Brain microvascular endothelial cell (primary cell): ENCODE data around the gene KRTAP12-1.
"Not testable (repeated sequence)": the region's sequence is repeated elsewhere in the genome, so short reads cannot be mapped to it uniquely, and the experiment has no call there.

Experiments used
- DNase-seq: peaks from one replicate; pipeline ENCODE4 v3.0.0-alpha.2; 2020
- H3K27ac ChIP-seq: fragments of 250-450 bp; sonication (Bioruptor Pico); 2 replicates; pipeline ENCODE4 v1.5.1; 2020; ENCODE audit warnings: mild to moderate bottlenecking, moderate library complexity
- H3K27me3 ChIP-seq: fragments of 250-450 bp; sonication (Bioruptor Pico); replicated peaks from 2 replicates; pipeline ENCODE4 v1.5.1; 2020; ENCODE audit warnings: mild to moderate bottlenecking
- H3K36me3 ChIP-seq: fragments of 250-450 bp; sonication (Bioruptor Pico); replicated peaks from 2 replicates; pipeline ENCODE4 v1.5.1; 2020; ENCODE audit warnings: mild to moderate bottlenecking
- H3K4me3 ChIP-seq: 2 replicates; pipeline ENCODE4 v1.5.1; 2011; ENCODE audit warnings: low read depth, mild to moderate bottlenecking, control low read depth, low read length, moderate library complexity
- CTCF ChIP-seq: IDR thresholded peaks from 2 replicates; pipeline ENCODE4 v1.5.1; 2011; ENCODE audit warnings: low read depth, mild to moderate bottlenecking, moderate library complexity, low read length, control low read depth, inconsistent platforms; ENCODE audit errors: missing control alignments
- in situ Hi-C: cut with HindIII; loops from 2 replicates; pipeline ENCODE4 v1.10.0; 2017; ENCODE audit warnings: low sequenced_read_pairs, low pct_ligation_motif_present

KRTAP12-1 gene

GRCh38 chr21:44649521-44650100 is 32.4 kb downstream of the KRTAP12-1 start:
- in situ Hi-C loops: no loop called here
- DNase-seq: no peak
- H3K27me3 ChIP-seq: no peaks in the 10 kb centered on the region
- H3K36me3 ChIP-seq: no peaks in the 10 kb centered on the region
- no peak overlapping the region for H3K4me3 ChIP-seq
- no peak for TF ChIP-seq CTCF
- no peak overlapping the region for H3K27ac ChIP-seq

GRCh38 chr21:44648557-44649311 is 33.2 kb downstream of the KRTAP12-1 start:
- Histone ChIP-seq H3K27me3 (no peaks in the 10 kb centered on the region), H3K4me3 (no peak overlapping the region), H3K36me3 (no peaks in the 10 kb centered on the region), H3K27ac (no peak overlapping the region)
- in situ Hi-C loops: no loop called here
- no peak for TF ChIP-seq CTCF
- no peak for DNase-seq

DNA sequence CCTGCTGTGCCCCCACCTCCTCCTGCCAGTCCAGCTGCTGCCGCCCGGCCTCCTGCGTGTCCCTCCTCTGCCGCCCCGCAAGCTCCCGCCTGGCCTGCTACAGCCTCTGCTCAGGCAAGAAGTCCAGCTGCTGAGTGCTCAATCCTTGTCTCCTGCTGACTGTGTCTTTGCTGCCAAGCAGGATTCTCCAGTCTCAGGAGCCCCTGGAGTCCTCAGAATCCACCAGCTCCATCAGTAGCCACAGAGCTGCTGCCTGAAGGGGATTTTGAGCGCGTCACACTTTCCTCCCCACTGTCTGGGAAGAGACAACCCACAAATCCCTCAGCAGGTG is 34.8 kb downstream of the KRTAP12-1 start:
- Histone ChIP-seq H3K36me3 (no peaks in the 10 kb centered on the region), H3K27ac (no peak overlapping the region), H3K27me3 (no peaks in the 10 kb centered on the region), H3K4me3 (no peak overlapping the region)
- DNase-seq: no peak
- no peak for TF ChIP-seq CTCF
- in situ Hi-C loops: no loop called here

GRCh38 chr21:44646366-44647221 is 35.4 kb downstream of the KRTAP12-1 start, which contains the start of gene KRTAP10-11:
Gene KRTAP10-11, plus strand, starts transcription at chr21:44646414. Its CDS starts 45 bp downstream, at chr21:44646459.
- DNase-seq, H3K4me3 ChIP-seq, H3K27ac ChIP-seq, in situ Hi-C loops, H3K27me3 ChIP-seq, H3K36me3 ChIP-seq: not testable (repeated sequence)

DNA sequence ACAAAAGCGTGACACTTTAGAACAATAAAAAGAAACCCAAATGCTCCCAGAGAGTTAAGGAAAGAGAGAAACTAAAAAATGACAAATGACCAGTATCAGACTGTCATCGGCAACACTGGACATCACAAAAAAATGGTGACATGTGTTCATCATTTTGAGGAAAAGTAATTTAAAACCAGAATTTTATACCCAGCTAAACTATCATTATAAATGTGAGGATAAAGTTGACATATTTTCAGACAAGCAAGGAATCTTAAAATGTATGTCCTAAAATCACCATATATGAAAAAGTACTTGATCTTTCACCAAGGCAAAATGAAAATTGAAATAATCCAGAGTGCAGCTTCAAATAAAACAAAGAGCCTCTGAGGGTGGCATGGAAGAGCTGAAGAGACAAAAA is 37.1 kb downstream of the KRTAP12-1 start:
- TF ChIP-seq CTCF: no peak
- Histone ChIP-seq H3K27ac (no peak overlapping the region), H3K4me3 (no peak overlapping the region), H3K27me3 (no peaks in the 10 kb centered on the region), H3K36me3 (no peaks in the 10 kb centered on the region)
- DNase-seq: no peak
- in situ Hi-C loops: no loop called here

DNA sequence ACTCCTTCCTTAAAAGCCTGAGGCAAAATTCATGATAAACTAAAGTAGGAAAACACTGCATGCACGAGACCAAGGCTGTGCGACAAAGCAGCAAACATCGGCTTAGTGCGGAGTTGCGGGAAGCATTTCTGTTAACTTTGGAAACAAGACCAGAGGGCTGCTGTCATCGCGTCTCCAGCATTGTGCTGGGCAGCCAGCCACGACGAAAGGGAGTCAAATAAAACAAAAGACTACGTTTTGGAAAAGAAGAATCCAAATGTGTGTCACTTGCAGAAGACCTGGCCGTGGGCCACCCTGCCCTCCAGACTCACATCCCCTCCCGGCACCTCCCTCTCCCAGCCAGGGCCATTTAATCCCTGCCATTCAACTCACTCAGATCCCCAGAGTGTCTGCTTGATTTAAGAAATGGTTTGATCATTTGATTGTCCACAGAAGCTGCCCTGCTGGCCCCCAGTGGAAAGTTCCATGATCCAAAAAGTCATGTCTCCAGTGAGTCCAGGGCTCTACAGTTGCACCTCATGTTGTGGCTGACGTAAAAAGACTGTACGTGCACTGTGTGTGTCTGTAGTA is 38.1 kb downstream of the KRTAP12-1 start:
- TF ChIP-seq CTCF: no peak
- Histone ChIP-seq H3K27ac (no peak overlapping the region), H3K4me3 (no peak overlapping the region), H3K27me3 (no peaks in the 10 kb centered on the region), H3K36me3 (no peaks in the 10 kb centered on the region)
- in situ Hi-C loops: no loop called here
- DNase-seq: no peak
